Umbilical cord (tissue), 1 donor: ENCODE data around the gene RNPS1. TPM values are rescaled to one million over a fixed set of nuclear protein-coding genes. Genes with fewer than 3 reads are reported as not detected.

Experiments used
- total RNA-seq: library from RNA; depleted of rRNA; stranded (reverse); fragments of >200 nt; gene quantifications from one replicate; pipeline ENCODE4 v1.2.3, GENCODE V29; 2014; ENCODE audit warnings: low replicate concordance; ENCODE audit not compliant: insufficient read depth

RNPS1 gene
- total RNA-seq, 1 donor from 2014 or later, result 51.3 TPM

Other genes with a start within 250 kb of the RNPS1 start
- not detected for gene NPW, start 248.3 kb downstream of the RNPS1 start, total RNA-seq
- 30.3 TPM for gene NHERF2, start 241.2 kb downstream of the RNPS1 start, total RNA-seq
- 10.4 TPM for gene NTHL1, start 220.3 kb downstream of the RNPS1 start, total RNA-seq
- 50.1 TPM for gene TSC2, start 220.1 kb downstream of the RNPS1 start, total RNA-seq
- gene PKD1, start 132.2 kb downstream of the RNPS1 start, total RNA-seq, result 99.9 TPM
- gene RAB26, start 119.5 kb downstream of the RNPS1 start, total RNA-seq, result 0.48 TPM
- gene TRAF7, start 112.3 kb downstream of the RNPS1 start, total RNA-seq, result 22.9 TPM
- not detected for gene CASKIN1, start 71.5 kb downstream of the RNPS1 start, total RNA-seq
- 25.8 TPM for gene MLST8, start 62.7 kb downstream of the RNPS1 start, total RNA-seq
- 3.6 TPM for gene BRICD5, start 57.3 kb downstream of the RNPS1 start, total RNA-seq
- 7.9 TPM for gene PGP, start 53.3 kb downstream of the RNPS1 start, total RNA-seq
- 14.7 TPM for gene E4F1, start 44.5 kb downstream of the RNPS1 start, total RNA-seq
- gene DNASE1L2, start 31.7 kb downstream of the RNPS1 start, total RNA-seq, result not detected
- gene ECI1, start 16.5 kb downstream of the RNPS1 start, total RNA-seq, result 24.6 TPM
- 0.72 TPM for gene ABCA3, start 72.6 kb upstream of the RNPS1 start, total RNA-seq
- 6.3 TPM for gene CCNF, start 161.3 kb upstream of the RNPS1 start, total RNA-seq
- 1.2 TPM for gene TEDC2, start 192.0 kb upstream of the RNPS1 start, total RNA-seq
- 5.3 TPM for gene NTN3, start 203.2 kb upstream of the RNPS1 start, total RNA-seq
- gene TBC1D24, start 207.0 kb upstream of the RNPS1 start, total RNA-seq, result 9.6 TPM
- gene ATP6V0C, start 245.8 kb upstream of the RNPS1 start, total RNA-seq, result 13.2 TPM